Measurements from ENCODE around the gene UBE2J1. TPM values are rescaled to one million over a fixed set of nuclear protein-coding genes. Genes with fewer than 3 reads are reported as not detected.

The UBE2J1 gene
- total and polyA plus RNA-seq, 8 donors, result 15.0 to 33.7 (median 29.3) TPM

DNA sequence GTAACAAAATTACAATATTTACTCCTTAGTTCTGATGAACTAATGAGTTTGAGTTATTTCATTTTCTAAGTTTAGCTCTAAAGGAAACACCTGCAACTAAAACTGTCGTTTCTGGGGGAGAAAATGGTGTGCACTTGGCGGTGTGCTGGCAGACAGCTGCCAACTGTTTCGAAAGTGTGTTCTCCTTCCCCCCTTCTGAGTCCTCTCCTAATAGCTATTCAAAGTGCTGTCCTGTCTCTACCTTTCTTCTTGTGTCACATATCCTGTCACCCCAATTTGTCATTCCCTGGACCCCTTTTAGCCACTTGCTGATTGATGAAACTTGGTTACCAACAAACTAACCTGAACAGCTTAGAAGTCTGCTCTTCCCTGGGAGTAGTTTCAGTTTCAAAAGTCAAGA is 4.9 kb upstream of the UBE2J1 start:
- Histone ChIP-seq H3K9me3 (no peaks in the 10 kb centered on the region), H3K4me1 (no peaks in the 10 kb centered on the region), H3K27me3 (no peaks in the 10 kb centered on the region), H3K27ac (no peak overlapping the region), H3K36me3 (no peaks in the 10 kb centered on the region), H3K4me3 (no peak overlapping the region)
- WGBS, 2 donors, result 36 to 66% methylated on average over 3 of the region's 3 CpGs
- no peak for TF ChIP-seq CTCF (IDR thresholded peaks at IDR 0.05)
- no peak for FAIRE-seq
- DNase-seq, result no peak
- intact Hi-C loops (cut with DNase I), result no loop called here
- no peak for ATAC-seq

- ATAC-seq (no peak), FAIRE-seq (no peak), DNase-seq (no peak)
- TF ChIP-seq CTCF (IDR thresholded peaks at IDR 0.05), result no peak
- Histone ChIP-seq H3K27ac (no peak overlapping the region), H3K9me3 (no peaks in the 10 kb centered on the region), H3K27me3 (no peaks in the 10 kb centered on the region), H3K4me1 (no peaks in the 10 kb centered on the region), H3K4me3 (no peak overlapping the region), H3K36me3 (no peaks in the 10 kb centered on the region)
- 45 to 63% methylated on average over 1 of the region's 1 CpG for WGBS, 2 donors
- intact Hi-C loops (cut with DNase I), result no loop called here
Measured at GRCh38 chr6:89356642-89357170, 4.2 kb upstream of the UBE2J1 start.

DNA sequence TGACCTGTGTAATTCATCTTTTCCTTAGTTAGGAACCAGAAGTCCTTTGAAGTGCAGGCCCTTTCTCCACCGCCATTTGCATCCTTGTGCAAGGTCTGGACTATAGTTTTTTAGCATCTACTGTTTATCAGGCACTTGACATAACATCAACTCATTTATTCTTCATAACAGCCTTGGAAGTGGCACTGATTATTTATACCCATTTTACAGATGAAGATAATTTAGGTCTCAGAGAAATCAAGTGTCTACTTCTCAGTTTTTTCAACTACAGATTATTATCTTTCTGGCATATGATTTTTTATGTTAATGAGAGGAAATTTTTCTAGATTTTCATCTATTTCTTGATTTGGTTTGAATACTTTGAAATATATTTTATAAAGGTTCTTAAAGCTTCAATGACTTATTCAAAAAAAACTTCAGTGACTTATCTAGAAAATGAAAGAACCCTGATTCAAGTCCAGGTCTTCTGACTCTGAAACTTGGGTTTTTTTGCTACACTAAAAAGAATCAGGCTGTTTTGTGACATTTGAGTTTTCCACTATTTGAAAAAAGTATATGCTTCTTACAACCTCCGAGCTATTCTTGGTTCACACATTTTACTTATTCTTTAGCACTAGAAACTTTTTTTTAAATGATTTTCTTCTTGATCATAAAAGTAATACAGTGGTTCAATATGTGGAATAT is 3.1 kb upstream of the UBE2J1 start:
- WGBS, 2 donors, result 94 to 97% methylated on average over 2 of the region's 2 CpGs
- FAIRE-seq, result no peak
- Histone ChIP-seq H3K4me1 (peaks cover 0 to 4% (median 0%) of the 10 kb centered on the region in 3 donors), H3K9me3 (no peaks in the 10 kb centered on the region), H3K36me3 (no peaks in the 10 kb centered on the region), H3K27ac (no peak overlapping the region), H3K4me3 (no peak overlapping the region), H3K27me3 (no peaks in the 10 kb centered on the region)
- no peak for TF ChIP-seq CTCF (IDR thresholded peaks at IDR 0.05)
- no peak for ATAC-seq
- intact Hi-C loops (cut with DNase I), result no loop called here
- DNase-seq, result no peak

GRCh38 chr6:89353702-89354392 is 1.3 kb upstream of the UBE2J1 start:
- H3K4me1 ChIP-seq, result peaks cover 0 to 15% (median 0%) of the 10 kb centered on the region in 3 donors
- no peaks in the 10 kb centered on the region for H3K36me3 ChIP-seq
- intact Hi-C loops (cut with DNase I), result no loop called here
- 90 to 98% methylated on average over 2 of the region's 2 CpGs for WGBS, 2 donors
- H3K4me3 ChIP-seq, result peak overlapping the region in 1 of 4 donors; percentile 64
- DNase-seq (no peak), FAIRE-seq (no peak), ATAC-seq (no peak)
- no peaks in the 10 kb centered on the region for H3K9me3 ChIP-seq
- no peaks in the 10 kb centered on the region for H3K27me3 ChIP-seq
- no peak overlapping the region for H3K27ac ChIP-seq
- no peak for TF ChIP-seq CTCF (IDR thresholded peaks at IDR 0.05)

Measured in pancreas (tissue), 10 donors.